Stimulated activated CD4-positive, alpha-beta T cell treated with anti-CD3 and anti-CD28 coated beads, Interleukin-12 subunit alpha, Interleukin-12 subunit beta, amount 100 ng/mL, for 48 hours (primary cell): ENCODE results near the gene NAA80.
"Not testable (repeated sequence)": the region's sequence is repeated elsewhere in the genome, so short reads cannot be mapped to it uniquely, and the experiment has no call there.

ENCODE experiments used
- DNase-seq, 3 donors: peaks; one replicate each; pipeline ENCODE4 v3.0.0-alpha.2; 2020; ENCODE audit warnings: low read depth in 2 of 3, low spot score in 1 of 3

The NAA80 gene

GRCh38 chr3:50316657-50317242, 17.5 kb upstream of the NAA80 start:
- no peak for DNase-seq

- no peak for DNase-seq
Observed at GRCh38 chr3:50314816-50315215, 15.6 kb upstream of the NAA80 start.

GRCh38 chr3:50314342-50314741, 15.1 kb upstream of the NAA80 start:
- no peak for DNase-seq

DNA sequence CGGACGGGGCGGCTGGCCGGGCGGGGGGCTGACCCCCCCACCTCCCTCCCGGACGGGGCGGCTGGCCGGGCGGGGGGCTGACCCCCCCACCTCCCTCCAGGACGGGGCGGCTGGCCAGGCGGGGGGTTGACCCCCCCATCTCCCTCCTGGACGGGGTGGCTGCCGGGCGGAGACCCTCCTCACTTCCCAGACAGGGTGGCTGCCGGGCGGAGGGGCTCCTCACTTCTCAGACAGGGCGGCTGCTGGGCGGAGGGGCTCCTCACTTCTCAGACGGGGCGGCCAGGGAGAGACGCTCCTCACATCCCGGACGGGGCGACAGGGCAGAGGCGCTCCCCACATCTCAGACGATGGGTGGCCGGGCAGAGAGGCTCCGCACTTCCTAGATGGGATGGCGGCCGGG, 12.8 kb upstream of the NAA80 start:
- DNase-seq, result not testable (repeated sequence)

DNA sequence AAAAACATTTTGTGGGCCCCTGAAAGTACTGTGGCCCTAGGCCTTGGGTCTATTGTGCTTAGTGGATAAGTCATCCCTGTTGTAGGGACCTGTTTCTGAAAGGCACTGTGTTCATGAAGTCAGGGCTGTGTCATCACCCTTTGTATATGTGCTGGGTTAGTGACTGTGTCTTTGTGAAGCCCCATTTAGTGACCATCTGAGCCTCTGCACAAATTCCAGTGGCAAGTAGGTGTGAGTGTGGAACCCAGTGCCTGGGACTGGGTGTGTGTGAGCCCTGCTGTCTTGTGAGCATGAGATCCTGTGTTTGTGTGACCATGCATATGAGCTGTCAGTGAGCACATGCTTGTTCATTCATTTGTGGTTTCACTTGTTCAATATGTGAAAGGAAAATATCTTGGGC, 5.4 kb upstream of the NAA80 start:
- no peak for DNase-seq

GRCh38 chr3:50303013-50303815, 4.0 kb upstream of the NAA80 start, which contains the start of gene HYAL1:
TSS of gene HYAL1 (minus strand) at chr3:50303574. CDS start at chr3:50302956, 618 bp downstream.
- DNase-seq, result no peak

GRCh38 chr3:50302095-50303012, 3.1 kb upstream of the NAA80 start:
- DNase-seq, result no peak

GRCh38 chr3:50300681-50301254, 1.6 kb upstream of the NAA80 start:
- DNase-seq, result no peak

- DNase-seq, result no peak
Observed at GRCh38 chr3:50299929-50300680, 900 bp upstream of the NAA80 start.

DNA sequence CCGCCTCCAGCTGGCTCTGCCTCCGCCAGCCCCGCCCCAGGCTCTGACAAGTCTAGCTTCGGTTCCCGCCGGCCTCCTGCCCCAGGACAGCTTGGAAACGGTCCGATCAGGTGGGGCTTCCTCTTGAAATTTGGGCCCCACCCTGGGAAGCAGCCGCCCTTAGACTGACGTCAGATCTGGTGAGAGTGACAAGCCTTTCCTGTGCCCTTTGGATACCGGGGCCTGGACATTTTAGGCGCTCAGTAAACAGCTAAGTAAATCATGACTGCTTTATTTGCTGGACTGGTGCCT, 378 bp upstream of the NAA80 start:
- DNase-seq, result no peak

- no peak for DNase-seq
Observed at GRCh38 chr3:50297896-50298725, 1.1 kb downstream of the NAA80 start.

DNA sequence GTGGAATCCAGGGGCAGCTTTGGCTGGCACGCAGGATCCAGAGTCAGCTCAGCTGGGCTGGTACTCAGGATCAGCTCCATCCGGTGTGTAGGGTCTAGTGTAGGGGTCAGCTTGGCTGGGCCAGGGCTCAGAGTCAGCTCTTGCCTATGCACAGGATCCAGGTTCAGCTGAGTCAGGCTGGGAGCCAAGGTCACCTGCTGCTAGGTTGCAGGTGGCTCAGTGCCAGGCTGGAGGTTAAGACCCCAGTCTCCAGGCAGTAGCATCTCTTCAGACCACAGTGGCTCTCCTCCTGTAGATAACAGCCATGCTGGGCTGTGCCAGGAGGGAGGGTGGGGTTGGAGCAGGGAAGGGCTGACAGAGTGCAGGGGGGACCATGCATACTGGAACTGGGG, 1.8 kb downstream of the NAA80 start:
- DNase-seq, result no peak

GRCh38 chr3:50296721-50297383, 2.4 kb downstream of the NAA80 start:
- DNase-seq, result no peak

GRCh38 chr3:50295553-50296431, 3.4 kb downstream of the NAA80 start:
- no peak for DNase-seq

DNA sequence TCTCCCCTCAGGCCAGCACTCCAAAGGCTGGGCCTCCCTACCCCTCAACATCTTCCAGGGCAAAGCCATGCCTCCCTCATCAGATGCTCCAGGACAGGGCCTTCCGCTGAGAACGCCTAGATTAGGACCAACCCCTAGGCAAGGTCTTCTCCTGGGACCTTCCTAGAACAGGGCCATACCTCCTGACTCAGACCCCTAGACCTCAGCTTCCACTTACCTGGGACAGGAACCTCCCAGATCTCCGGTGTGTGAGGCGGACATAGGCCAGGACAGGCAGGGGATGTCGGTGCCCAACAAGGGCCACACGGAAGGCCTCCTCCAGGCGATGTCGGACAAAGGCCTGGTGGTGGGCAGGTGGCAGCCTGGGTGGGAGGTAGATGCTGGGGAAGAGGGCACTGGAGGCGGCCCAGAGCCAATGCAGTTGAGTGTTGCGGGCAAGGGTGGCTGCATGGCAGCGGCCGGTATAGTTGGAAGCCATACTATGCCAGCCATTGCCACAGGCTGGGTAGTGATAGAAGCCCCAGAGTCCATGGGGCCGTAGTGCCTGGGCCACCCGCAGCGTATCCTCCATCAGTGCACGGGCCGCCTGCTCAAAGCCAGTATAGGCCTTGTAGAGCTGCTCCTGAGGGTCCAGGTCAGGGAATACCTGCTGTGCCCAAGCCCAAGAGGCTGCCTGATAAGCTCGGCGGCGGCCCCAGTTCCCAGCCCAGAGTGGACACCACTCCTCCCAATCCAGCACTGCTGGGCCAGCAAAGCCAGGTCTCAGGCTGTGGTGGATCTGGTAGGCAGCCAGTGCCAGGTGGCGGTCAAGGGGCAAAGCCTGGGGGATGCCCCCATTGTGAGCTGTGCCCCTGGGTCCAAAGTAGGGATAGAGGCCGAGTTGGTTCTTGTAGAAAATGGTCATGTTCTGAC, 4.5 kb downstream of the NAA80 start:
- no peak for DNase-seq

DNA sequence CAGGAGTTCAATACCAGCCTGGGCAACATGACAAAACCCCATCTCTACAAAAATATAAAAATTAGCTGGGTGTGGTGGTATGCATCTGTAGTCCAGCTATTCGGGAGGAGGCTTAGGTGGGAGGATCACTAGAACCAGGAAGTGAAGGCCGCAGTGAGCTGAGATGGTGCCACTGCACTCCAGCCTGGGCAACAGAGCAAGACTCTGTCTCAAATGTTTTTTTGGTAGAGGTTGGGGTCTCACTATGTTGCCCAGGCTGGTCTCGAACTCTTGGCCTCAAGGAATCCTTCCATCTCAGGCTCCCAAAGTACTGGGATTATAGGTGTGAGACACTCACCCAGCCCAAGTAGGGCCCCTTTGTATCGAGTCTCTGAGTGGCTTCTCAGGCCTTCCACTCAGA, 5.1 kb downstream of the NAA80 start:
- DNase-seq, result no peak

- no peak for DNase-seq
Observed at GRCh38 chr3:50293079-50293801, 6.0 kb downstream of the NAA80 start.
